Astrocyte (in vitro differentiated cells and primary cell): ENCODE data around the gene COL5A3. TPM values are rescaled to one million over a fixed set of nuclear protein-coding genes. Genes with fewer than 3 reads are reported as not detected.

Experiments used
- DNase-seq: peaks from one replicate; pipeline ENCODE4 v3.0.0-alpha.2; 2010; ENCODE audit warnings: low read depth
- FAIRE-seq: peaks from 2 replicates; lab custom pipeline; 2011; peaks lifted over from hg19 to GRCh38; lab: Jason Lieb, UNC
- H2AFZ ChIP-seq: 2 replicates; pipeline ENCODE4 v1.6.0; 2012; ENCODE audit warnings: low read depth, low read length, inconsistent platforms
- H3K27ac ChIP-seq: 2 replicates; pipeline ENCODE4 v1.5.1; 2011; ENCODE audit warnings: low read depth, low read length, inconsistent platforms
- H3K27me3 ChIP-seq: 2 replicates; pipeline ENCODE4 v1.6.0; 2011; ENCODE audit warnings: low read length, inconsistent platforms; ENCODE audit not compliant: insufficient read depth
- H3K36me3 ChIP-seq: 2 replicates; pipeline ENCODE4 v1.5.1; 2011; ENCODE audit warnings: low read length, inconsistent platforms; ENCODE audit not compliant: insufficient read depth
- H3K4me1 ChIP-seq: 2 replicates; pipeline ENCODE4 v1.5.1; 2011; ENCODE audit warnings: low read length, inconsistent platforms; ENCODE audit not compliant: insufficient read depth
- H3K4me2 ChIP-seq: 2 replicates; pipeline ENCODE4 v1.6.0; 2012; ENCODE audit warnings: low read length, inconsistent platforms
- H3K4me3 ChIP-seq: 2 replicates; pipeline ENCODE4 v1.5.1; 2011; ENCODE audit warnings: low read depth, mild to moderate bottlenecking, low read length, inconsistent platforms; ENCODE audit not compliant: insufficient read depth
- H3K79me2 ChIP-seq: 2 replicates; pipeline ENCODE4 v1.6.0; 2012; ENCODE audit warnings: mild to moderate bottlenecking, low read length, inconsistent platforms; ENCODE audit not compliant: insufficient read depth
- H3K9ac ChIP-seq: 2 replicates; pipeline ENCODE4 v1.6.0; 2012; ENCODE audit warnings: mild to moderate bottlenecking, low read length, inconsistent platforms
- H3K9me3 ChIP-seq: 2 replicates; pipeline ENCODE4 v1.5.1; 2012; ENCODE audit warnings: low read depth, mild to moderate bottlenecking, low read length, inconsistent platforms; ENCODE audit not compliant: insufficient read depth
- H4K20me1 ChIP-seq: 2 replicates; pipeline ENCODE4 v1.6.0; 2012; ENCODE audit warnings: low read length, inconsistent platforms; ENCODE audit not compliant: insufficient read depth
- H3K27ac Mint-ChIP-seq: one replicate; pipeline ENCODE4 v1.8.0; 2021; ENCODE audit warnings: mild to moderate bottlenecking, mixed read lengths; ENCODE audit not compliant: unreplicated experiment
- H3K27me3 Mint-ChIP-seq: one replicate; pipeline ENCODE4 v1.8.0; 2021; ENCODE audit warnings: low read depth, mixed read lengths; ENCODE audit not compliant: unreplicated experiment
- H3K36me3 Mint-ChIP-seq: one replicate; pipeline ENCODE4 v1.8.0; 2021; ENCODE audit warnings: low read depth, mixed read lengths; ENCODE audit not compliant: unreplicated experiment
- H3K4me1 Mint-ChIP-seq: one replicate; pipeline ENCODE4 v1.8.0; 2021; ENCODE audit warnings: low read depth, mixed read lengths; ENCODE audit not compliant: unreplicated experiment
- H3K4me3 Mint-ChIP-seq: one replicate; pipeline ENCODE4 v1.8.0; 2021; ENCODE audit warnings: mild to moderate bottlenecking, moderate library complexity, mixed read lengths; ENCODE audit not compliant: unreplicated experiment
- H3K9me3 Mint-ChIP-seq: one replicate; pipeline ENCODE4 v1.8.0; 2021; ENCODE audit warnings: mild to moderate bottlenecking, mixed read lengths; ENCODE audit not compliant: unreplicated experiment
- EZH2 ChIP-seq: IDR thresholded peaks from 2 replicates; pipeline ENCODE4 v1.6.1; 2012; ENCODE audit warnings: mild to moderate bottlenecking, low read length, inconsistent platforms; ENCODE audit not compliant: insufficient read depth
- total RNA-seq: library from RNA; stranded (reverse); gene quantifications from 2 replicates; pipeline ENCODE4 v1.2.1, GENCODE V29; 2021
- TF ChIP-seq, protein P1 (sequence below): IDR thresholded peaks from 2 replicates; pipeline ENCODE4 v1.5.1; 2011; ENCODE audit warnings: low read depth, mild to moderate bottlenecking, inconsistent platforms, low read length, moderate library complexity; ENCODE audit not compliant: insufficient read depth

The COL5A3 gene
- total RNA-seq, 1 donor from 2014 or later = 22.2 TPM

GRCh38 chr19:9914001-9914314 lies 96.3 kb downstream of the COL5A3 start:
- peaks cover 6% of the 10 kb centered on the region for H3K4me1 Mint-ChIP-seq
- TF ChIP-seq, protein P1, sequence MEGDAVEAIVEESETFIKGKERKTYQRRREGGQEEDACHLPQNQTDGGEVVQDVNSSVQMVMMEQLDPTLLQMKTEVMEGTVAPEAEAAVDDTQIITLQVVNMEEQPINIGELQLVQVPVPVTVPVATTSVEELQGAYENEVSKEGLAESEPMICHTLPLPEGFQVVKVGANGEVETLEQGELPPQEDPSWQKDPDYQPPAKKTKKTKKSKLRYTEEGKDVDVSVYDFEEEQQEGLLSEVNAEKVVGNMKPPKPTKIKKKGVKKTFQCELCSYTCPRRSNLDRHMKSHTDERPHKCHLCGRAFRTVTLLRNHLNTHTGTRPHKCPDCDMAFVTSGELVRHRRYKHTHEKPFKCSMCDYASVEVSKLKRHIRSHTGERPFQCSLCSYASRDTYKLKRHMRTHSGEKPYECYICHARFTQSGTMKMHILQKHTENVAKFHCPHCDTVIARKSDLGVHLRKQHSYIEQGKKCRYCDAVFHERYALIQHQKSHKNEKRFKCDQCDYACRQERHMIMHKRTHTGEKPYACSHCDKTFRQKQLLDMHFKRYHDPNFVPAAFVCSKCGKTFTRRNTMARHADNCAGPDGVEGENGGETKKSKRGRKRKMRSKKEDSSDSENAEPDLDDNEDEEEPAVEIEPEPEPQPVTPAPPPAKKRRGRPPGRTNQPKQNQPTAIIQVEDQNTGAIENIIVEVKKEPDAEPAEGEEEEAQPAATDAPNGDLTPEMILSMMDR = no peak
- no peak for TF ChIP-seq EZH2
- FAIRE-seq = no peak
- Histone ChIP-seq H2AFZ (peak overlapping the region; percentile 77), H4K20me1 (peaks cover 7% of the 10 kb centered on the region), H3K27ac (no peak overlapping the region), H3K9ac (peak overlapping the region; percentile 75), H3K36me3 (no peaks in the 10 kb centered on the region), H3K27me3 (peaks cover 21% of the 10 kb centered on the region), H3K79me2 (no peaks in the 10 kb centered on the region), H3K4me3 (peak overlapping the region; percentile 58), H3K4me1 (peaks cover 11% of the 10 kb centered on the region), H3K9me3 (no peaks in the 10 kb centered on the region), H3K4me2 (peak overlapping the region; percentile 97)
- H3K36me3 Mint-ChIP-seq = peaks cover 3% of the 10 kb centered on the region
- no peaks in the 10 kb centered on the region for H3K27me3 Mint-ChIP-seq
- peak overlapping the region; percentile 77 for H3K4me3 Mint-ChIP-seq
- no peaks in the 10 kb centered on the region for H3K9me3 Mint-ChIP-seq
- DNase-seq = no peak
- H3K27ac Mint-ChIP-seq = peak overlapping the region; percentile 64

- H2AFZ ChIP-seq = peak overlapping the region; percentile 47
- H3K9me3 Mint-ChIP-seq = no peaks in the 10 kb centered on the region
- no peaks in the 10 kb centered on the region for H3K9me3 ChIP-seq
- no peaks in the 10 kb centered on the region for H3K36me3 ChIP-seq
- H3K4me3 ChIP-seq = peak overlapping the region; percentile 46
- H4K20me1 ChIP-seq = peaks cover 7% of the 10 kb centered on the region
- no peak overlapping the region for H3K27ac ChIP-seq
- peak overlapping the region; percentile 48 for H3K9ac ChIP-seq
- peaks cover 3% of the 10 kb centered on the region for H3K36me3 Mint-ChIP-seq
- FAIRE-seq (no peak), DNase-seq (no peak)
- H3K4me1 ChIP-seq = peaks cover 11% of the 10 kb centered on the region
- H3K79me2 ChIP-seq = no peaks in the 10 kb centered on the region
- no peaks in the 10 kb centered on the region for H3K27me3 Mint-ChIP-seq
- H3K4me1 Mint-ChIP-seq = peaks cover 6% of the 10 kb centered on the region
- no peak overlapping the region for H3K4me3 Mint-ChIP-seq
- peak overlapping the region; percentile 59 for H3K27ac Mint-ChIP-seq
- peak overlapping the region; percentile 76 for H3K4me2 ChIP-seq
- peaks cover 21% of the 10 kb centered on the region for H3K27me3 ChIP-seq
- TF ChIP-seq, protein P1 = no peak
- peak; percentile 89 for TF ChIP-seq EZH2
Observed at GRCh38 chr19:9913237-9914000, 96.9 kb downstream of the COL5A3 start.

DNA sequence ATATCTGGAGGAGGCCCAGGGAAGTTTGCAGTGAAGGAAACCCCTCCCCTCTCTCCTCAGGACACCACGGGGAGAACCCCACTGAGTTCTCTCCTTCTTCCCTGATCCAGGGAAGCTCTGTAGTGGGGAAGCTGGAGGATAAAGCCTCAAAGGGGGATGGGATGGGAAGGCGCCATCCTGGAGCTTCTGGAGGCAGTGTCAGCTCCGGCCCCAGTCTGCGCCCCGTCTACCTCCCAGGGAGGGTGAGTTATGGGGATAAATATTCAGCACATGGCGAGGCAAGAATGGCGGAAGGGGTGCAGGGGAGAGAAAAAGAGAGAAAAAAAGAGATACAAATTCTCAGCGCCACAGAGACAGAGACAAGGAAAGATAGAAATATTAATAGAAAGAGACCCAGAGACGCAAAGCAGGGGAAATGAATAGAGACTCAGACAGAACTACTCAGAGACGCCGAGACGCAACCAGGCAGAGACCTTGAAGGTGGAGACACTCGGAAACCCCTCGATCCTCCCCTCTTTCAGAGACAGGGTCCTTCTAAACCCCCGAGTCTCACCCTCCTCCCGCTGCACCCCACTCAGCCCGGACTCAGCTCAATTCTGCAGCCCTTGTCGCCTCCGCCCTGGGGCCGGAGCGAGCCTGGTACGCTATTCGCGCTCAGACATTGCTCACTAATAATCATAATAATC lies 97.6 kb downstream of the COL5A3 start:
- Mint-ChIP-seq H3K27me3 (no peaks in the 10 kb centered on the region), H3K9me3 (no peaks in the 10 kb centered on the region), H3K4me3 (no peak overlapping the region)

More for the DNA sequence above, 97.6 kb downstream of the COL5A3 start:
- TF ChIP-seq, protein P1 = no peak
- no peak for TF ChIP-seq EZH2
- peaks cover 21% of the 10 kb centered on the region for H3K27me3 ChIP-seq
- H3K9me3 ChIP-seq = no peaks in the 10 kb centered on the region
- Mint-ChIP-seq H3K36me3 (peaks cover 3% of the 10 kb centered on the region), H3K27ac (peak overlapping the region; percentile 59), H3K4me1 (peaks cover 6% of the 10 kb centered on the region)
- H3K4me2 ChIP-seq = peak overlapping the region; percentile 76
- no peak overlapping the region for H3K9ac ChIP-seq
- no peak overlapping the region for H2AFZ ChIP-seq
- H3K4me3 ChIP-seq = peak overlapping the region; percentile 46
- peaks cover 11% of the 10 kb centered on the region for H3K4me1 ChIP-seq
- H3K27ac ChIP-seq = no peak overlapping the region
- H3K36me3 ChIP-seq = no peaks in the 10 kb centered on the region
- DNase-seq (no peak), FAIRE-seq (no peak)
- no peaks in the 10 kb centered on the region for H3K79me2 ChIP-seq
- peaks cover 7% of the 10 kb centered on the region for H4K20me1 ChIP-seq
